GM18520 (cell line): ENCODE results near the gene ITIH5.
"Not testable (repeated sequence)": the region's sequence is repeated elsewhere in the genome, so short reads cannot be mapped to it uniquely, and the experiment has no call there.

Experiments
- ATAC-seq: cut with Tn5 transposase; IDR thresholded peaks from one replicate; pipeline ENCODE4 v1.9.1; 2021; ENCODE audit not compliant: unreplicated experiment

Gene ITIH5

DNA sequence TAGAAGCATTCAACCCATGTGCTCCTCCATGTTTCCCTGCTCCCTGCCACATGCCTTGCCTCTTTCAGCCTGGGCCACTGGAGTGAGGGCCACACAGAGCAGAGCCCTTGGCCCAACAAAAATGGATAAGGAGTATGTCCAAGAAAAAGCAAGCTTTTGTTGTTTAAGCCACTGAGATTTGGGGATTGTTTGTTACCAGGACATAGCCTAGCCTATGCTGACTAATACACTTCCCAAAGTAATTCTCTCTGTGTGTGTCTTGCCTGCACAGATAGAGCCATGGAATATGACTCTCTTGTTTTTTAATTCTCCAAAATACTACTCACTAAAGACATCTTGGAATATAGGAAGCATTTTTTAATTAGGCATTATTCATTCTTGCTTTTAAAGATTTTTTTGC, 22.8 kb upstream of the ITIH5 start:
- ATAC-seq = no peak

DNA sequence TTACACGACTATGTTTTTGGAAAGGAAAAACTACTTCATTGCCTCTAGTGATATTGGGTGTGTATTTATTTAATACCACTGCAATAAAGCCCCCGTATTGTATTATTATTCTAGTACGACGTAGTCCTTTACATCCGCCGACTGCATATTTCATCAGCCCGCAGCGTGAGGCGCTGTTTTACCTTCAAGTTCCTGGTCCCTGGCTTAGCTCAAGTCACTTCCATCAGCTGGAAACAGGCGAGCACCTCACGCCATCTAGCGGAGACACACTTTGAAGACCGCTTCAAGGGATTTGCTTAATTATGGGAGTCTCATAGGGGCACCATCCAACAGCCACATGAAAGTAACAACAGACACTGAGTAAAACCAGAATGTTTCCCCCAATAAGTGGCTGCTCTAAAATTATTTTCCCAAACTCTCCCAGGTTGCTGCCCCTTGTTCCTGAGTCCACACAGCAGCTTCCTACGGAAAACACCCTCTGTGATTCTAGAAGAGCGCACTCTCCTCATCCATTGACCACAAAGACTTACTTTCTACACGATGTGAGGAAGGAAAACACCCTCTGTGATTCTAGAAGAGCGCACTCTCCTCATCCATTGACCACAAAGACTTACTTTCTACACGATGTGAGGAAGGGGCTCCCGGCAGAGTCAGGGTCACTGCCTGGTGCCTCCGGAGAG, 20.6 kb upstream of the ITIH5 start:
- peak; percentile 86 for ATAC-seq

DNA sequence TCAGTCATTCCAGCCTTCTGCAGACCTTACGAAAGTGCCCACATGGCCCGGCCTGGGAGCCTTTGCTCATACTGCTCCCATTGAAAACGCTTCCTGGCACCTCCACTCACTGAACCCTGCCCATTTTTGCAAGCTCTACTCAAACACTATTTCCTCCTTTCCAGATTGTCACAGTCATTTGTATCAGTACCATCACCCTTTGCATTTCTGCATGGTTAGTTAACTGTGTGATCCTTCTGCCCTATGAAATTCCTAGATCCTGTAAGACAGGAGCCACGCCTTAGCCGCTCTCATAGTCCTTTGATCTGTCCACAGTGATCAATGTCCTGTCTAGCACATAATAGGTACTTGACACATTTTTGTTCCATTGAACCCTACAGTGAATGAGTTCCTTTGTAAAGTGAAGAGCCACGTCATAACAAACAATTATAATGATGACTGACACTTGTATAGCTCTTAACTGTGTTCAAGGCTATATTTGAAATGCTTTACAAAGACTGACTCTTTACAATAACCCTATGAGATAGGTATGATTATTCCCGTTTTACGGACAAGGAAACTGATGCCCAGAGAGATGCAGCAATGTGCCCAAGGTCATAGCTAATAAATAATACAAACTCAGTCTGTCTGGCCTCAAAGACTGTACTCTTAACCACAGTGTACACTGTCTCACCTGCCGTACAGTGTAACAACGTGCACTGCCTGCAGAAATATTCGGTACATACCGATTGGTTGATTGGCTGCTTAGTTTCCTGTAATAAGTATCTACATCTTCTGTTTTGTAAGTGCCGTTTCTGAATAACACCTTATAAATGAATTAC, 19.8 kb upstream of the ITIH5 start:
- no peak for ATAC-seq

DNA sequence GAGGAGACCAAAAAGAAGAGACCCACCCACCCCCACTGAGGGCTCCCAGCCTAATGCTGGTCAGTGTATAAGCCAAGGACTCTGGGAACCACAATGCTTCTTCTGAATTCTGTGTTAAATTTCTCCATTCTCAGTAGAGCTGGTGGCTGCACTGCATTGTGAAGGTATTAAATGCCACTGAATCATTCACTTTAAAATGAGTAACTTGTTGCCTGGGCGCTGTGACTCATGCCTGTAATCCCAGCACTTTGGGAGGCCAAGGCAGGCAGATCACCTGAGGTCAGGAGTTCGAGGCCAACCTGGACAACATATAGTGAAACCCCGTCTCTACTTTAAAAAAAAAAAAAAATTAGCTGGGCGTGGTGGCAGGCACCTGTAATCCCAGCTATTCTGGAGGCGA, 13.3 kb upstream of the ITIH5 start:
- ATAC-seq = not testable (repeated sequence)

DNA sequence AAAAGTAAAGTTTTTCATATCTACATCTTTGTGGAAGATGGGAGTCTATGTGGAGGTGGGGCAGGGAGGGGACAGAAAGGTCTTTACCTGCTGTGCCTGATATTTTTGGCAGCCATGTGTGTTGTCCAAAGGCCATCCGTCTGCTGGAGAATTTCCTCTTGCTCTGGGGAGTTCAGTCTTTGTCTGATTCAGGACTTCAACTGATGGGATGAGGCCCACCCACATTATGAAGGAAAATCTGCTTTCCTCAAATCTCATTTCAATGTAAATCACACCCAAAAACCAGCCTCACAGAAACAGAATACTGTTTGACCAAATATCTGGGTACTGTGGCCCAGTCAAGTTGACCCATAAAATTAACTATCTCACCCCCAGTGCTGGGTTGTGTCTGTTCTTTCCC, 12.5 kb upstream of the ITIH5 start:
- no peak for ATAC-seq

DNA sequence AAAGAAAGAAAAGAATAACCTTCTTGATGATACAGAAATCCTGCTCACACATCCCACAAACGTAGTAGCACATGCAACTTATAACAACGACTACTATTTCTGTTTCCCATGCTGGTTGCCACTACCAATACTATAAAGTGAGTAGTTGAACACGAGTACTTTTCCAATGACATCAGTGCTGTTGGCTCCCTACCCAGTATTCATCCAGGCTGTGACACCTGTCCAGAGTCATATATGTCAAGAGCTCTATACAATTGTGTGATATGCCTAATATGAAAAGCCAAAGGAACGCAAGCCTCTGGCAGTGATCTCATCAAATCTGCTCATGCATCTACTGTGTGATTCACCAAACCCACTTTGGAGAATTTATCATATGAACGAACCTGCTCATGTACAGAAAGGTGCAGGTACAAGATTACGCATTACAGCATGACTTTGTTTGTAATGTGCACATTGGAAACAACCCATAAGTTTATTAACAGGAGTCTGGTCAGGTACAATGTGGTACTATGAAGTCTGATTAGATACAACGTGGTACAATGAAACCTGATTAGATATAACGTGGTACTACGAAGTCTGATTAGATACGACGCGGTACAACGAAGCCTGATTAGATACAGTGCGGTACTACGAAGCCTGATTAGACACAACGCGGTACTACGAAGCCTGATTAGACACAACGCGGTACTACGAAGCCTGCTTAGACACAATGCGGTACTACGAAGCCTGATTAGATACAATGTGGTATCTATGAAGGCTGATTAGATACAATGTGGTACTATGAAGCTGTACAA, 5.8 kb upstream of the ITIH5 start:
- no peak for ATAC-seq

DNA sequence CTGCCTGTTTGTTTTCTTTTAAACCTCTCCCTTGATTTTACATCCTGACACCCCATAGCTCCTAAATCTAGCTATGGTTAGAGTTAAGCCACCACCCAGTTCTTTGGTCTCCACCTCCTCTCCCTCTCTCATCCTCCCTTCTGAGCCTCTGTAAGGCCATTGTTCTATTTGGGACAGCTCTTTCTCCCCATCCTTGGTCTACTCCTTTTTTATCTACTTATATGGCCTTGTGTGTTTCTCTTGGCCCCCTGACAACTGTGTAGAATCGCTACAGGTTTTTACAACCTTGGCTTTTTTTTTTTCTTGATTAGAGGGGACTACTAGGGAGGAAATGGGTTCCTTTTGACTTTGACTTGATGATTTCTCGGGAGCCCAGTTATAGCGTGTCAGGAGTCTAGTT, 3.4 kb upstream of the ITIH5 start:
- ATAC-seq = no peak

DNA sequence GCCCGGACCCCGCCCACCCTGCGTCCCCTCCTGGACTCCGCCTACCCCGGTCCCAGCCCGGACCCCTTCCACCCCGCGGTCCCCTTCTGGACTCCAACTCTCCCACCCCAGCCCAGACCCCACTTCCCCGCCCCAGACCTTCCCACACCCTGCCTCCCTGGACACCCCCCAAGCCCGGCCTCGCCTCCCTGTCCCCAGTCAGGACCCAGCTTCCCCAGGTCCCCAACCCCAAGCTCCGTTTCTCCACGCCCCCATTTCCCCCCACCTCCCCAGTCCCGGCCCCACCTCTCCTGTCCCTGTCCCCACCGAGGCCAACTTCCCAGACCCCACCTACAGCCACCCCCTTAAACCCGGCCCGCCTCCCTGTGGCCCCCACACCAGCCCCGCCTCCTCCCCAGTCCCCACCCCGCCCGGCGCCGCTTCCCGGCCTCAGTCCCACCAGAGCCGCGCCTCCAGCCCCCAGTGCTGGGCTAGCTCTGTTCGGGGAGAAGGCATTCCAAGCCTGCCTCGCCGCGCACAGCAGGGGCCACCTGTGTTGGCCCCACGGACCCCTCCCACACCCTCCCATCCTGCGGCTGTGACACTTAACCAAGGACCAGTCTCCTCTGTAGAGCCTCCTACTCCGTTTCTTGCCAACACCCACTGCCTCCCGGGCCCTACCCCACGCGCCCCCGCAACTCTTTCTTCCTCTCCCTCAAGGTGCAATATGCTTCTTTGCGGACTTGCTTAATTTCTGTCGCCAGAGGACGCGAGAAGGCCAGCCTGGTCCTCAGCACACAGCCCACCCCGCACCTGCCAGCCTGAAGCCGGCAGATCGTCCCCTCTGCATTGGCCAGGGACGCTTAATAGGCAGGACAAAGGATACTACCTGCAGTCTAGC, 736 bp upstream of the ITIH5 start:
- no peak for ATAC-seq

DNA sequence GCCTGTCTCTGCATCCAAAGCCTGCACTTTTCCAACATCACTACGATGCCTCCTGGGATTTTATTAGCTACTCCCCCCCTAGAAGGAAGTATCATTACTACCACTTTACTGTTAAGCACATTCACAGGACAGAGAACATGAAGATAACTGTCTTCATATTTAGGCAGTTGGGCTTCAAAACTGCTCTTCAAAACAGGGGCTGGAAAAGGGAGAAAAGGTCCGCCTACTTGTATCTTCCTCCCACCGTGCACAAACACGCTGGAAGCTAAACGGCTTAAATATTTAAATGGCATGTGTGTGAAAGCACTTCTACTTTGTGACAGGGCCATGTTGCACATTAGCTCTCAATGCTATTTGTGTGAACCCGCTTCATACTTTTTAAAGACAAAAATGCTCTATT, 999 bp downstream of the ITIH5 start:
- ATAC-seq = no peak

DNA sequence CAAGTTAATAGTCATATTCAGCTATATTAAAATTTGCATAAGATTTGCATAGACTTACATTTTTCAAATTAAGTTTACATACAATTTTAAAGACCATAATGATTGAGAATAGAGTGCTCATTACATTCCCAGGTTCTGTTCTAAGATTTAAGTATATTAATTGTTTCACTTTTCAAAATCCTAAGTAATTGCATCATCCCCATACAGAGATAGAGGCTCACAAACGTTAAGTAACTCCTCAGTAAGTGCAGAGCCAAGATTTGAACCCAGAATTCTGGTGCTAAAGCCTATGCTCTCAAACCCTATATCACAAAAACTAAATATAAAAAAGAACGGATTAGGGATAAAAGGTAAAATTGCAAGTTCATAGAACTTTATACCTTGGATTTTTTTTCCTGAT, 2.1 kb downstream of the ITIH5 start:
- ATAC-seq = no peak

DNA sequence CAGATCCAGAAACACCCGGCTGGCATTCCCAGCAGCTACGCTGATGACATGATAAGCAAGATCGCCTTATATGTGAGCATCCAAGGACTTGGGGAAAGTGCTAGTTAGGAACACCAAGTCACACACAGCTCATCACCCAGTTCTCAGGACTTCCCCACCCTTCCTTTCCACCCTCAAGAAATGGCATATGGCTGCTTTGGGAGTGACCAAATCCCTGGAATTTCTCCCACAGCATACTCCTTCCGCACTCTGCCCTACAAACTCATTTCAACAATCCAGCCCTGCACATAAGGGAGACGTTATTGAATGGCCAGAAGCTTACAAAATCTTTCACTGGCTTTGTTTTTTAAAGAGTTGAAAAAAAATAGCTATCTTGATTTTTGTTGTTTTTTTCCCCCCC, 4.2 kb downstream of the ITIH5 start:
- ATAC-seq = no peak

DNA sequence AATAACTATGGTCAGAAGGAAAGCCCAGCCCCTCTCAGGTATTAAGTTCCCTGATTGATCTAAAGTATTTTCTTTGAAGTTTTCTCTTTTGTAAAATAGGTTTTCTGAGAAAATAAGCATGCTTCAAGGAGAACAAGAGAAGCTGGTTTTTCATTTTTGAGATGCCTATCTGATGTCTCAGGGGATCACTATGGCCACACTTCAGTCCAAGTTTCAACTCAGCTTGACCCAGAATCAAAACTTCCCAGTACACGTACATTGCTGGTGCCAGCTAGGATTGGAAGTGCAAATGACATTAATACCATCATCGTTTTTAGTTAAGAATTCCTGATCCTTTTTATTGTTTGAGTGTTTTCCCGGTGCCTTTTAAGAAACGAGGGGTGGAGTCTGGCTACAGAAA, 7.2 kb downstream of the ITIH5 start:
- ATAC-seq = no peak

DNA sequence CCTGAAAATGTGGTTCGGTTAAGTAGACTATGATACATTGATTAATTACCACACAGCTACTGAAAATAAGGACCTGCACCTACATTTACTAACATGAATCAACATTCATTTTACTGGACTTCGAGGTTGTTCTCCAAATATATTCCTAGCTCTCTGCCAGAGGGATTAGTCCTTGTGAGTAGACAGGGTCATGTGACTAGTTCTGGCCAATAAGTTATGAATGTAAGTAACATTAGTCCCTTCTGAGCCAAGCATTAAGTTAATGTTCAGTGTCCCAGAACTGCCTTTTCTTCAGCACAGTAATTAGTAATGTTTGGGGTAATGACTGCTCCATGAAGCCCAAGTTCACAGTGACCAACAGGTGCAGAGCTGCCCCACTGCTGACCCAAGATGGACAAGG, 9.2 kb downstream of the ITIH5 start:
- no peak for ATAC-seq

DNA sequence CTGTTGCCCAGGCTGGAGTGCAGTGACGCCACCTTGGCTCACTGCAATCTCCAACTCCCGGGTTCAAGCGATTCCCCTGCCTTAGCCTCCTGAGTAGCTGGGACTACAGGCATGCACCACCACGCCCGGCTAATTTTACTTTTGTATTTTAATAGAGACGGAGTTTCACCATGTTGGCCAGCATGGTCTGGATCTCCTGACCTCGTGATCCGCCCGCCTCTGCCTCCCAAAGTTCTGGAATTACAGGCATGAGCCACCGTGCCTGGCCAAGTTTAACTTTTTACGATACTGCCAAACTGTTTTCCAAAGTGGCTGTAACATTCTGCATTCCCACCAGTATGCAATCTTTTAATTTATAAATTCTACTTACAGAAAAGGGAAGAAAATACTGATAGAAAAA, 9.7 kb downstream of the ITIH5 start:
- ATAC-seq = not testable (repeated sequence)

DNA sequence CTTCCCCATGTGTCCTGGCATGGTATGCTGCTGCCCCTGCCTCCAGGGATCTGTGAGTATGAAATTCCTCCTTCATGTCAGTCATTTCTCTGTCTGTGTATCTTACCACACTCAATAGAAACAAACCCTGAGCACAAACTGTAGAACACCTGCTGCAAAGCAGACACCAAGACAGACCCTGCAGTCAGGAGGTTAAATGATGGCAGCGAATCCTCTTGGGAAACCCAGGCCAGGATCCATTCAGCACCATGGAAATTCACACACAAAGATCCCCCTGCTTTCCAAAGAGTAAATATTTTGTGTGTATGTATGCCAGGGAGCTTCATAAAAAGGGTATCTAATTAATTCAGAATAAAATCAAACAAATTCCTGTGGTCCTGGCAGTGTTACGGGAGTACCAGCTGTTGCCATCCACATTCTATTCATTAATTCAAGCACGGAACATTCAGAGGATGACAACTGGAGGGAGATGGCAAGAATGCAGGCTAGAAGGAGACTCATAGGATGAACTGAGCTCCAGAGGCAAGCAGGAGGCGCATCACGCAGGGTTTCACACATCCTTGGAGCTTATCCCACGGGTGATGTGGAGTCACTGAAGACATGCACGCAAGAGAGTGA, 14.8 kb downstream of the ITIH5 start:
- ATAC-seq = no peak

DNA sequence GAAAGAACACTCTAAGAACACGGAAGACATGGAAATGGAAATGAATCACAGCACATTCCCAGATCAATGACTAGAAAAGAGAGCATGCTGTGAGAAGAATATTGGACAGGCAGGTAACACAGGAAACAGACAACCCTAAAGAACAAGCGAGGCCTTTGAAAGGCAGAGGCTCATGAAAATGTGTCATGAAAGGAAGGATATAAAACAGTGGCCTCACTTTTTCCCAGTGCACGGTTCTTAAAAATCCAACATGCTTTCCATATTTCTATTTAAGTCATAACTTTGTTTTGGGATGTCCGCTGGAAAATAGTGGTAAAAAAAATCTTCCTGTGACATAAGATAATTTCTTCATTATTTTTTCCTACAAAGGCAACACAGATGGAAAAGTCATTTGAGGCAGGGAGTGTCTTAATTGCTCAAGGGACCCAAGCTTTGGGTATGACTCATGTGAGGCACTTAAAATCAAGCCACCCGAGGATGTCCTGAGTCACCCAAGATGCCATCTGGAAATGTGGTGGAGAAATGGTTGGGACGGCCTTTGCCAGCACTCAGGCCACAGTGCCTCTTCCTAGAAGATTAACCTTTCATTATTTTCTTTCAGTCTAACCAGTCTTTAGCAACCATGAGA, 17.0 kb downstream of the ITIH5 start:
- no peak for ATAC-seq

DNA sequence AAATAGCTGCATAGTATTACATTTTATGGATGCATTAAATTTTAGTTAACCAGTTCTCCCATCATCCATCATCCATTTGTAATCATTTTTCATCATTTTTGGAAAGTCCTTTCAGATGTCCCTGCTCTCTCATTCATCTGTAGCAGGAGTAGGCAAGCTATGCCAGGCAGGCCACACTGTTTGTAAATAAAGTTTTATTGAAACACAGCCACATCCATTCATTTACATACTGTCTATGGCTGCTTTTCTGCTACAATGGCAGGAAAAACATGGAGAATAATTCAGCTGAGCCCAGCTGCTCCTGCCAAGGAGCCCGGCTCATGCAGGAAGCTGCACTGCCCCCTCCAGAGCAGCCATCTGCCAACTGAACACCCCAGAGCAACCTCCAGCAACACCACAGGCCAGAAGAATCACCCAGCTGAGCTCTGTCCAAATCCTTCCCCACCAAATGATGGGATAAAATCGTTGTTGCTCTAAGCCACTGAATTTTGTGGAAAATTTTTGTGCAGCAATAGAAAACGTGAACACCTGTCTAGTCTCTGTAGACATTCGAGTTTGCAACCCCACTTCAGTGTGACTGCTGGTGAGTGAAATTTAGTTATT, 19.6 kb downstream of the ITIH5 start:
- ATAC-seq = no peak

DNA sequence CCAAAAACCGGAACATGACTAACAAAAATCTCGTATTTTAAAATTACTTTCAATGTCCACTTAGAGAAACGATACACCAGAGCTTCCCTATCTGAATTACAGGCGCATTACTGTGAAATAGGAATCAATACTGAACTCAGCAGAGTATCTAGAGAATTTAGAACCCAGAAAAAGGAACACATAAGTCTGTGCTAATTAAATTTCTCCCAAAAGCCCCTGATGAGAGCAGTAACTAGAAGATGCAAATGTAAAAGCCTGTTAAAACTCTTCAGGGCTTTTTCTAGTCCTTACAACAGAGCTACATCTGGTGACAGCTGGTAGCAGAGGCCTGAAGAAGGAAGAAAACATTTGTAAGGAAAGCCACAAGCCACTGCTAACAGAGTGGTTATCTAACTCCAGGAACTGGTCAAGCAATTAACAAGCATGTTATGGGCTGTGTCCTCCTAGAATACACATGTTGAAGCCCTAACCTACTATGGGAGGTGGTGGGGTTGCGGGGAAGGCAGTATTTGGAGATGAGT, 24.2 kb downstream of the ITIH5 start:
- ATAC-seq = no peak

DNA sequence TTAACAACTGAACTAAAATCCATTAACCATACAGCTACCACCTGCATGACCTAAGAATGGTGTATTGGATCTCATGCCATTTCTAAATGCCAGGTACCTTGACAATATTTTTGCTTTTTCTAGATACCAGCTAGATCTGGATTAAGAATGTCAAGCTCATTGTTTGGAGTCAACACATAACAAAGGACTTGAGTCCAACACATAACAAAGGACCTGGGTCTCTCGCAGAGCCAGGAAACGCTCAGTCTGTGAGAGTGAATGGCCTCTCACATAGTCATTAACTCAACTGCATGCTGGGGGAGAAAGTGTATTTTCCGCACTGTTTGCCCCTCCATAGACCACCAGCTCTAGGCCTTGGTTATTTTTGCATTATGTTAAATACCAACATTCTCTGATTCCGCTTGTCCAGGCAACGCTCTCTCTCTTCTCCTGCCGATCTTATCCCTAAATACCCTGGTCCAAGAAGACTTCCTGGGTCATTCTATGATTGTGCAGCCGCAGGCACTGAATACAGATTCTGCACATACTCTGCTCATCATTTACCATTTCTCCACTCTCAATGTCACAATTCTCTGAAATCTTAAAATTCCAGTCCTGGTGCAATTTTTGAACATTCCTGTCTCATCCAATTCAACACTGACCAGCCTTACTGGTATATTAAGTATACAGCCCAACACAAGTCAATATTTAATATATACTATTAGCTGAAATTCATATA, 31.2 kb downstream of the ITIH5 start:
- ATAC-seq = no peak
